ENCODE data around the gene C11orf97. TPM values are rescaled to one million over a fixed set of nuclear protein-coding genes. Genes with fewer than 3 reads are reported as not detected.

The C11orf97 gene
- total and polyA plus RNA-seq, 2 of the 13 experiments (the other 11 are each of a cell fraction or from before 2014, with no cell fraction given): 0.35 TPM; not detected in 1

DNA sequence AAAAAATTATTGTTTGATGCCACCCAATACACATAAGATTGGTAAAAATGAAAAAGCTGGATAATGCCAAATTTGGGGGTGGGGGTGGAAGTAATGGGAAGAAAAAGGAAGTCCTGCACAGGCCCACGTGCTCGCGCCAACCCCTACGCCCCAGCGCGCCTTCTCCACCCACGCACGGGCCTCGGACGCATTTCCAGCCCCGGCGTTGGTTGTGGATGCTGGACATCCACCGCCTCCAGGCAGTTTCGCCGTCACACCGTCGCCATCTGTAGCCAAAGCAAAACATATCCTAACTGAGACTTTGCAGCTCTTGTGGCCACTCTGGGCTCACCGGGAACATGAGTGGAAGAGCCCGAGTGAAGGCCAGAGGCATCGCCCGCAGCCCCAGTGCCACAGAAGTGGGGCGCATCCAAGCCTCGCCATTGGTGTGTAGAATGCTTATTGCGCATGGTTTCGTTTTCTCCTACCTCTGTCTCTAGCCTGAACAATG lies 55.0 kb downstream of the C11orf97 start, which contains the start of gene PIWIL4:
TSS of gene PIWIL4 (plus strand) at position 188 of the 490 bp plus-strand sequence. CDS start at position 339, 151 bp downstream.
- no TSS peak for BruUV-seq (replicated peaks)
- no peaks in the 10 kb centered on the region for H3K27me3 ChIP-seq (ENCODE audit: control insufficient read depth in 1 of 2, insufficient read depth in 2 of 2, low read length in 2 of 2)
- WGBS (ENCODE audit: low lambda C conversion rate): 76% methylated on average over 25 of the region's 25 CpGs
- no peak for ATAC-seq
- no peaks in the 10 kb centered on the region for H3K9me3 ChIP-seq (ENCODE audit: low read length)
- TF ChIP-seq NR3C1 (CRISPR knock-in tag; IDR thresholded peaks at IDR 0.05) (no peak), ZNF629 (CRISPR knock-in tag; conservative IDR thresholded peaks at IDR 0.05) (no peak), ARNT (IDR thresholded peaks at IDR 0.05) (no peak), ZNF547 (CRISPR knock-in tag; IDR thresholded peaks at IDR 0.05) (no peak), ZNF766 (CRISPR knock-in tag; IDR thresholded peaks at IDR 0.05; ENCODE audit: borderline replicate concordance) (no peak)
- TF ChIP-seq, protein P1, sequence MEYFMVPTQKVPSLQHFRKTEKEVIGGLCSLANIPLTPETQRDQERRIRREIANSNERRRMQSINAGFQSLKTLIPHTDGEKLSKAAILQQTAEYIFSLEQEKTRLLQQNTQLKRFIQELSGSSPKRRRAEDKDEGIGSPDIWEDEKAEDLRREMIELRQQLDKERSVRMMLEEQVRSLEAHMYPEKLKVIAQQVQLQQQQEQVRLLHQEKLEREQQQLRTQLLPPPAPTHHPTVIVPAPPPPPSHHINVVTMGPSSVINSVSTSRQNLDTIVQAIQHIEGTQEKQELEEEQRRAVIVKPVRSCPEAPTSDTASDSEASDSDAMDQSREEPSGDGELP (IDR thresholded peaks at IDR 0.05; ENCODE audit: borderline replicate concordance, low read depth): no peak
- H2AFZ ChIP-seq (ENCODE audit: low read length): no peak within 1 kb of the TSS
- H3K4me3 ChIP-seq (replicated peaks in 1 of 3; ENCODE audit: insufficient read depth in 1 of 3, low read depth in 2 of 3, low read length in 3 of 3): no peak within 1 kb of the TSS
- intact Hi-C loops (cut with micrococcal nuclease; ENCODE audit: unreplicated experiment): no loop called here
- no peaks in the 10 kb centered on the region for H3K36me3 ChIP-seq (replicated peaks in 1 of 2; ENCODE audit: control insufficient read depth in 1 of 2, insufficient read depth in 2 of 2, low read length in 2 of 2)
- in situ Hi-C loops (cut with HindIII; ENCODE audit: extremely low pct_ligation_motif_present, low pct_unique_long_range_greater_than_20kb): no loop called here
- H3K4me2 ChIP-seq (ENCODE audit: low read depth, low read length): no peak within 1 kb of the TSS
- H3K4me1 ChIP-seq (ENCODE audit: insufficient read depth, low read length): no peaks in the 10 kb centered on the region
- H3K27ac ChIP-seq (ENCODE audit: extremely low read length, insufficient read depth, low read length): no peak within 1 kb of the TSS
- no peak for DNase-seq (ENCODE audit: low spot score)
- no peak within 1 kb of the TSS for H3K9ac ChIP-seq (ENCODE audit: insufficient read depth, low read depth, low read length)
- FAIRE-seq: no peak
- no peaks in the 10 kb centered on the region for H4K20me1 ChIP-seq (ENCODE audit: insufficient read depth, low read length)
- CTCF ChIA-PET (ENCODE audit: low intra/inter-chr PET ratio, low total read pairs): no interaction called here
- POLR2A ChIA-PET: no interaction called here
- H3K79me2 ChIP-seq (ENCODE audit: insufficient read depth, low read length): no peaks in the 10 kb centered on the region

DNA sequence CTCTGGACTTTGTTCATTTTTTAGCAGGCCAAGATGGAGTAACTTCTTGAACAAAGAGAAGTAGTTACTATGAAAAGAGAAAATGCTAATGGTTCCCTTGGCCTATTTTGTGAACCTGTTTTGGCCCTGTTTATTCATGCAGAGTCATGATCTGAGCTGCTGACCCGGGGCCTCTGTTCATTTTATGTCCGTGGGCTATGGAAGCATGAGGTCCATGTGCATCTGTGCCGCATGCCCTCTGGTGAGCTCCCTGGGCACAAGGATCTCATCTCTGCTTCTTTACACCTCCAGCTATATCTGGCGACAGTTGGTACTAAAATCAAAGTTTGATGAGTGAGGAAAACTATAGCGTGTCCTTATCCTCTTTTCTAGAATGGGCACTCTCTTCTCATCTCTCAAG lies 55.9 kb downstream of the C11orf97 start:
- 23% methylated on average over 5 of the region's 5 CpGs for WGBS (ENCODE audit: low lambda C conversion rate)
- in situ Hi-C loops (cut with HindIII; ENCODE audit: extremely low pct_ligation_motif_present, low pct_unique_long_range_greater_than_20kb) (no loop called here), intact Hi-C loops (cut with micrococcal nuclease; ENCODE audit: unreplicated experiment) (no loop called here)
- ATAC-seq: no peak
- no peak overlapping the region for H2AFZ ChIP-seq (ENCODE audit: low read length)
- no peaks in the 10 kb centered on the region for H3K27me3 ChIP-seq (ENCODE audit: control insufficient read depth in 1 of 2, insufficient read depth in 2 of 2, low read length in 2 of 2)
- no peak for FAIRE-seq
- no peaks in the 10 kb centered on the region for H3K36me3 ChIP-seq (replicated peaks in 1 of 2; ENCODE audit: control insufficient read depth in 1 of 2, insufficient read depth in 2 of 2, low read length in 2 of 2)
- no peaks in the 10 kb centered on the region for H3K4me1 ChIP-seq (ENCODE audit: insufficient read depth, low read length)
- POLR2A ChIA-PET: no interaction called here
- CTCF ChIA-PET (ENCODE audit: low intra/inter-chr PET ratio, low total read pairs): no interaction called here
- BruUV-seq (replicated peaks): no TSS peak
- no peaks in the 10 kb centered on the region for H3K9me3 ChIP-seq (ENCODE audit: low read length)
- no peaks in the 10 kb centered on the region for H3K79me2 ChIP-seq (ENCODE audit: insufficient read depth, low read length)
- no peak overlapping the region for H3K27ac ChIP-seq (ENCODE audit: extremely low read length, insufficient read depth, low read length)
- DNase-seq (ENCODE audit: low spot score): no peak
- H3K9ac ChIP-seq (ENCODE audit: insufficient read depth, low read depth, low read length): no peak overlapping the region
- no peak overlapping the region for H3K4me2 ChIP-seq (ENCODE audit: low read depth, low read length)
- H4K20me1 ChIP-seq (ENCODE audit: insufficient read depth, low read length): no peaks in the 10 kb centered on the region
- no peak overlapping the region for H3K4me3 ChIP-seq (replicated peaks in 1 of 3; ENCODE audit: insufficient read depth in 1 of 3, low read depth in 2 of 3, low read length in 3 of 3)
- TF ChIP-seq SRSF4 (IDR thresholded peaks at IDR 0.05; ENCODE audit: low read depth, low read length, poor library complexity, severe bottlenecking): no peak
- TF ChIP-seq, protein P2, sequence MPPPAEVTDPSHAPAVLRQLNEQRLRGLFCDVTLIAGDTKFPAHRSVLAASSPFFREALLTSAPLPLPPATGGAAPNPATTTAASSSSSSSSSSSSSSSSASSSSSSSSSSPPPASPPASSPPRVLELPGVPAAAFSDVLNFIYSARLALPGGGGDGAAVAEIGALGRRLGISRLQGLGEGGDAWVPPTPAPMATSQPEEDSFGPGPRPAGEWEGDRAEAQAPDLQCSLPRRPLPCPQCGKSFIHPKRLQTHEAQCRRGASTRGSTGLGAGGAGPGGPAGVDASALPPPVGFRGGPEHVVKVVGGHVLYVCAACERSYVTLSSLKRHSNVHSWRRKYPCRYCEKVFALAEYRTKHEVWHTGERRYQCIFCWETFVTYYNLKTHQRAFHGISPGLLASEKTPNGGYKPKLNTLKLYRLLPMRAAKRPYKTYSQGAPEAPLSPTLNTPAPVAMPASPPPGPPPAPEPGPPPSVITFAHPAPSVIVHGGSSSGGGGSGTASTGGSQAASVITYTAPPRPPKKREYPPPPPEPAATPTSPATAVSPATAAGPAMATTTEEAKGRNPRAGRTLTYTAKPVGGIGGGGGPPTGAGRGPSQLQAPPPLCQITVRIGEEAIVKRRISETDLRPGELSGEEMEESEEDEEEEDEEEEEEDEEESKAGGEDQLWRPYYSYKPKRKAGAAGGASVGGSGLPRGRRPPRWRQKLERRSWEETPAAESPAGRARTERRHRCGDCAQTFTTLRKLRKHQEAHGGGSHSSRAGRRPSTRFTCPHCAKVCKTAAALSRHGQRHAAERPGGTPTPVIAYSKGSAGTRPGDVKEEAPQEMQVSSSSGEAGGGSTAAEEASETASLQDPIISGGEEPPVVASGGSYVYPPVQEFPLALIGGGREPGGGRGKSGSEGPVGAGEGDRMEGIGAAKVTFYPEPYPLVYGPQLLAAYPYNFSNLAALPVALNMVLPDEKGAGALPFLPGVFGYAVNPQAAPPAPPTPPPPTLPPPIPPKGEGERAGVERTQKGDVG (CRISPR knock-in tag; IDR thresholded peaks at IDR 0.05; ENCODE audit: borderline replicate concordance): no peak
- TF ChIP-seq ZFP36L2 (CRISPR knock-in tag; IDR thresholded peaks at IDR 0.05): no peak
- TF ChIP-seq, protein P3, sequence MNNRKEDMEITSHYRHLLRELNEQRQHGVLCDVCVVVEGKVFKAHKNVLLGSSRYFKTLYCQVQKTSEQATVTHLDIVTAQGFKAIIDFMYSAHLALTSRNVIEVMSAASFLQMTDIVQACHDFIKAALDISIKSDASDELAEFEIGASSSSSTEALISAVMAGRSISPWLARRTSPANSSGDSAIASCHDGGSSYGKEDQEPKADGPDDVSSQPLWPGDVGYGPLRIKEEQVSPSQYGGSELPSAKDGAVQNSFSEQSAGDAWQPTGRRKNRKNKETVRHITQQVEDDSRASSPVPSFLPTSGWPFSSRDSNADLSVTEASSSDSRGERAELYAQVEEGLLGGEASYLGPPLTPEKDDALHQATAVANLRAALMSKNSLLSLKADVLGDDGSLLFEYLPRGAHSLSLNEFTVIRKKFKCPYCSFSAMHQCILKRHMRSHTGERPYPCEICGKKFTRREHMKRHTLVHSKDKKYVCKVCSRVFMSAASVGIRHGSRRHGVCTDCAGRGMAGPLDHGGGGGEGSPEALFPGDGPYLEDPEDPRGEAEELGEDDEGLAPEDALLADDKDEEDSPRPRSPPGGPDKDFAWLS (CRISPR knock-in tag; IDR thresholded peaks at IDR 0.05; ENCODE audit: borderline replicate concordance): no peak
- TF ChIP-seq, protein P4, sequence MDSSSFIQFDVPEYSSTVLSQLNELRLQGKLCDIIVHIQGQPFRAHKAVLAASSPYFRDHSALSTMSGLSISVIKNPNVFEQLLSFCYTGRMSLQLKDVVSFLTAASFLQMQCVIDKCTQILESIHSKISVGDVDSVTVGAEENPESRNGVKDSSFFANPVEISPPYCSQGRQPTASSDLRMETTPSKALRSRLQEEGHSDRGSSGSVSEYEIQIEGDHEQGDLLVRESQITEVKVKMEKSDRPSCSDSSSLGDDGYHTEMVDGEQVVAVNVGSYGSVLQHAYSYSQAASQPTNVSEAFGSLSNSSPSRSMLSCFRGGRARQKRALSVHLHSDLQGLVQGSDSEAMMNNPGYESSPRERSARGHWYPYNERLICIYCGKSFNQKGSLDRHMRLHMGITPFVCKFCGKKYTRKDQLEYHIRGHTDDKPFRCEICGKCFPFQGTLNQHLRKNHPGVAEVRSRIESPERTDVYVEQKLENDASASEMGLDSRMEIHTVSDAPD (CRISPR knock-in tag; IDR thresholded peaks at IDR 0.05): no peak

Data from HepG2 (cell line).